NB4 (cell line): Measurements from ENCODE around the gene BMP8A.

ENCODE experiments used
- DNase-seq: peaks from one replicate; pipeline ENCODE4 v3.0.0; 2010; ENCODE audit warnings: low read depth
- H3K4me3 ChIP-seq: one replicate; pipeline ENCODE4 v1.5.1; 2011; ENCODE audit warnings: mild to moderate bottlenecking, low read depth, low read length, moderate library complexity
- MYC ChIP-seq: IDR thresholded peaks from 2 replicates; pipeline ENCODE4 v1.6.1; 2011; ENCODE audit warnings: low read depth, low read length
- POLR2A ChIP-seq: IDR thresholded peaks from 2 replicates; pipeline ENCODE4 v1.6.1; 2011; ENCODE audit warnings: mild to moderate bottlenecking; ENCODE audit not compliant: insufficient read length; ENCODE audit errors: extremely low read depth
- TF ChIP-seq, protein P1 (sequence below): IDR thresholded peaks from one replicate; pipeline ENCODE4 v1.5.1; 2012; ENCODE audit warnings: low read depth, low read length
- TF ChIP-seq, protein P2 (sequence below): IDR thresholded peaks from 2 replicates; pipeline ENCODE4 v1.6.1; 2011; ENCODE audit warnings: low read depth, low read length

Gene BMP8A

GRCh38 chr1:39481289-39481688 lies 10.1 kb upstream of the BMP8A start:
- TF ChIP-seq MYC (no peak), POLR2A (no peak)
- TF ChIP-seq, protein P1, sequence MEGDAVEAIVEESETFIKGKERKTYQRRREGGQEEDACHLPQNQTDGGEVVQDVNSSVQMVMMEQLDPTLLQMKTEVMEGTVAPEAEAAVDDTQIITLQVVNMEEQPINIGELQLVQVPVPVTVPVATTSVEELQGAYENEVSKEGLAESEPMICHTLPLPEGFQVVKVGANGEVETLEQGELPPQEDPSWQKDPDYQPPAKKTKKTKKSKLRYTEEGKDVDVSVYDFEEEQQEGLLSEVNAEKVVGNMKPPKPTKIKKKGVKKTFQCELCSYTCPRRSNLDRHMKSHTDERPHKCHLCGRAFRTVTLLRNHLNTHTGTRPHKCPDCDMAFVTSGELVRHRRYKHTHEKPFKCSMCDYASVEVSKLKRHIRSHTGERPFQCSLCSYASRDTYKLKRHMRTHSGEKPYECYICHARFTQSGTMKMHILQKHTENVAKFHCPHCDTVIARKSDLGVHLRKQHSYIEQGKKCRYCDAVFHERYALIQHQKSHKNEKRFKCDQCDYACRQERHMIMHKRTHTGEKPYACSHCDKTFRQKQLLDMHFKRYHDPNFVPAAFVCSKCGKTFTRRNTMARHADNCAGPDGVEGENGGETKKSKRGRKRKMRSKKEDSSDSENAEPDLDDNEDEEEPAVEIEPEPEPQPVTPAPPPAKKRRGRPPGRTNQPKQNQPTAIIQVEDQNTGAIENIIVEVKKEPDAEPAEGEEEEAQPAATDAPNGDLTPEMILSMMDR, result no peak
- TF ChIP-seq, protein P2, sequence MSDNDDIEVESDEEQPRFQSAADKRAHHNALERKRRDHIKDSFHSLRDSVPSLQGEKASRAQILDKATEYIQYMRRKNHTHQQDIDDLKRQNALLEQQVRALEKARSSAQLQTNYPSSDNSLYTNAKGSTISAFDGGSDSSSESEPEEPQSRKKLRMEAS, result no peak
- DNase-seq, result no peak
- no peak overlapping the region for H3K4me3 ChIP-seq

DNA sequence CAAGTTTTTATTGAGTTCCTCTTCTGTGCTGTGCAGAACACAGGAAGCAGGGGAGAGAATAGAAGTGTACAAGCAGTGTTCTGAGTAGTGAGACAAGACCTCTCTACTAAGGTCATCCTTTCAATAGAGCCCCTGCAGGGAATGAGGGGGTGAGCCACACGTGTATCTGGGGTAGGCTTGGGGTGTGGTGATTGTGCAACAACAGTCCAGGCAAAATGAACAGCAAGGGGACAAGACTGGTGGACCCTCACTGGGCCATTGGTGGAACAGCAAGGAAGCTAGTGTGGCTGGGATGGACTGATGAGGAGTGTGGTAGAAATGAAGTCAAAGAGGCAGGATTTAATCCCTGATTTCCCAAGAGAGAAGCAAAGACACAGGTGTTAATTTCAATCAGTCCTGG lies 8.2 kb upstream of the BMP8A start:
- TF ChIP-seq POLR2A, result no peak
- no peak for DNase-seq
- H3K4me3 ChIP-seq, result no peak overlapping the region

- H3K4me3 ChIP-seq, result no peak overlapping the region
- TF ChIP-seq, protein P2, result no peak
- TF ChIP-seq, protein P1, result no peak
- TF ChIP-seq MYC (no peak), POLR2A (no peak)
- no peak for DNase-seq
These were observed 6.9 kb upstream of the BMP8A start for GRCh38 chr1:39484564-39484963.

DNA sequence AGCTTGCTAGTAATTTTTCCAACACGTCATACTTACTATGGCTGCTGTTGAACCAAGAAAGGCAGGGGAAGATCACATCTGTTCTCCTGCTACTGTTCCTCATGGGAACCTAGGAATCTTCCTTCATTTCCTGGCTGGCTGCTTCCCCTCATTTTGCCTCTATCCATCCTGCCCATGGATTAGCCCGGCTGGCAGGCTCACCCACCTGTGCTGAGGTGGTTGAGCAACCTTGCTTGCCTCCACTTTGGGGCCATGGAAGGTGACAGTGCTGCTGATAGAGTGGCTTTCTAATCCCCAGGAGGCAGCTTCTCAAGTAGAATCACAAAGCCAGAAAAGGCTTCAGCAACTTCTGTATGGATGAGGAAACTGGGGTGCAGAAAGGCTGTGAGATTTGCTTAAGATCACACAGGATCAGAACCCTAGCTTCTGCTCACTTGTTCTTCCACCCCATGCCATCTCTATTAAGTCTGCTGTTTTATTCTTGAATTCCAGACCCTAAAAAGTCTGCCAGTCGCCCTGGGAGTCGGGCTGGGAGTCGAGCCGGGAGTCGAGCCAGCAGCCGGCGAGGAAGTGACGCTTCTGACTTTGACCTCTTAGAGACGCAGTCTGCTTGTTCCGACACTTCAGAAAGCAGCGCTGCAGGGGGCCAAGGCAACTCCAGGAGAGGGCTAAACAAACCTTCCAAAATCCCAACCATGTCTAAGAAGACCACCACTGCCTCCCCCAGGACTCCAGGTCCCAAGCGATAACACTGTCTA lies 6.2 kb upstream of the BMP8A start:
- DNase-seq, result no peak
- TF ChIP-seq, protein P1, result no peak
- no peak overlapping the region for H3K4me3 ChIP-seq

- TF ChIP-seq, protein P1, result no peak
- TF ChIP-seq POLR2A (no peak), MYC (no peak)
- TF ChIP-seq, protein P2, result no peak
- peak; percentile 82 for DNase-seq
- no peak overlapping the region for H3K4me3 ChIP-seq
These were observed 3.4 kb upstream of the BMP8A start for GRCh38 chr1:39488012-39488545.

DNA sequence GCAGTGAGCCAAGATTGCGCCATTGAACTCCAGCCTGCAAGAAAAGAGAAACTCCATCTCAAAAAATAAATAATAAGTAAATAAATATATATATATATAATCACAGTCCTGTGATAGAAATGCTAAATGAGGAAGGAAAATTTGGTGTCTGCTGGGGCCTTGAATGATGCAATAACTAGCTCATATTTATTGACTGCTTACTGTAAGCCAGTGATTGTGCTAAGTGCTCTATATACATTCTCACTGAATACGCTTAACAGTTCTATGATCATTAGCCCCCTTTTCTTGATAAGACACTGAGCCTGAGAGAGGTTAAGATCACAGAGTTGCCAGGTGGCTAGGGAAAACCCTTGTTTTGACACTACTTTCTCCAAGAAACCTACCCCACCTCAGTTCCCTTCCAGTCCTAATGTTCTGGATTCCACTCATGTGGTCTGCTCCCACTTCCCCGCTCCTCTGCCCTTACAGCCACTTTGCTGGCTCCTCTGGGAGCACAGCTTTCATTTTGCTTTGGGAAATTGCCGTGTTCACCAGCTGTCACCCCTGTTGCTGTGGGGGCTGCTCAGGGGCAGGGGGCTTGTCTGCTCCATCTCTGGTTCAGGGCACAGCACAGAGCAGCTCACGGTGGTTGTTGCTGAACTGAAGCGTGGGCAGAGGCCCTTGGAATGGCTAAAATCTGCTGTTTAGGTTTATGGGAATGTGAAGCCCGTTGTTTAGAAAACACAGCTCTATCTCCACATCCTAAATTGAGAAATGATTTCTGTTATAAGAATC lies 2.5 kb upstream of the BMP8A start:
- no peak overlapping the region for H3K4me3 ChIP-seq
- TF ChIP-seq, protein P2, result no peak
- TF ChIP-seq, protein P1, result no peak
- TF ChIP-seq POLR2A (no peak), MYC (no peak)
- DNase-seq, result peak; percentile 56
